ENCODE data around the gene LEMD2. TPM values are rescaled to one million over a fixed set of nuclear protein-coding genes. Genes with fewer than 3 reads are reported as not detected.

The LEMD2 gene
- total RNA-seq: 10 to 100 TPM; 62.0 to 75.8 TPM
- 72.5 TPM for polyA plus RNA-seq (2013, experiment 1 of 2)
- polyA plus RNA-seq (2013, experiment 2 of 2): 67.0 TPM
- long read RNA-seq, experiment 1, transcript LEMD2-201 (9 exons, 2,958 nt): major isoform, 5 of 23 reads
- long read RNA-seq, experiment 1, partial matches to known transcripts: 4 of 23 reads
- long read RNA-seq, experiment 1, other reads (novel, unspliced or antisense): 11 of 23 reads
- long read RNA-seq, experiment 2, transcript LEMD2-201 (9 exons, 2,958 nt): major isoform, 211 of 270 reads
- long read RNA-seq, experiment 2, transcript LEMD2-207 (8 exons, 1,306 nt): minor isoform, 18 of 270 reads
- long read RNA-seq, experiment 2, partial matches to known transcripts: 11 of 270 reads
- long read RNA-seq, experiment 2, other reads (novel, unspliced or antisense): 30 of 270 reads
- long read RNA-seq, experiment 3, partial matches to known transcripts: 2 of 6 reads
- long read RNA-seq, experiment 3, other reads (novel, unspliced or antisense): 2 of 6 reads
- long read RNA-seq, experiment 4, partial matches to known transcripts: 0 of 1 reads
- long read RNA-seq, experiment 4, other reads (novel, unspliced or antisense): 1 of 1 reads

DNA sequence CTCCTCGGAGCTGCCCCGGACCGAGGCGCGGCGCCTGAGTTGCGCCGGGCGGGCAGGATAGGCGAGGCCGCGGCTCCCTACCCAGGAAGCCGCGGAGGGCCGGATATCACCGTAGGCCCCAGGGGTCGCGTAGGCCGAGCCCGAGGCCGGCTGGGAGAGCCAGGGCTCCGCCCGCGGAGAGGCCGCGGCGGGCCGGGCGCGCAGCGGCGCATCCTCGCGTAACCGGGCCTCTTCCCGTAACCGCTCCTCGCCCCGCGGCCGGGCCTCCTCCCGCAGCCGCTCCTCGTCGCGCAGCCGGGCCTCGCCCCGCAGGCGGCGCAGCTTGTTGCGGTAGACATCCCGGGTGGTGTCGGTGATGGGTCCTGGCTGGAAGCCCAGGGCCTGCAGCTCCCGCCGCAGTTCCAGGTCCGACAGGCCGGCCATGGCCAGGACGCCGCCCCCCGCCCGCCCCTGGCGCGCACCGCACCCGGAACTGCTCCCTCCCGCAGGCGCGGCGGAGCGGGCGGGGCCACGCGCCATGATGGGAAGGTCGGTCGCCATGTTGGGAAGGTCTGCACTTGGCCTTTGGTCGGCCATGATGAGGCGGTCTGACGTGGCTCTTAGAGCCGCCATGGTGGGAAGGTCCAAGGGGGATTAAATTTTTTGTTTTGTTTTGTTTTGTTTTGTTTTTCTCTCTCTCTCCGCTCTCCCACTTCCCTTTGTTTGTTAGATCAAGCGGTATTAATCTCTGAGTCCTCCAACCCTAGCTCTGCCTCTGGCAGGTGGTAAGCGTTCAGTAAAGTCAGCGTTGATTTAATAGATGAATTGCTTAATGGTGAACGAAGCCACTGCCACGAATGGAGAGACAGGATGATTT, at the start of gene LEMD2:
Gene LEMD2 (minus strand): TSS at position 437 of the 856 bp plus-strand sequence. CDS start 14 bp downstream, at position 423.
- TF ChIP-seq, protein P1, sequence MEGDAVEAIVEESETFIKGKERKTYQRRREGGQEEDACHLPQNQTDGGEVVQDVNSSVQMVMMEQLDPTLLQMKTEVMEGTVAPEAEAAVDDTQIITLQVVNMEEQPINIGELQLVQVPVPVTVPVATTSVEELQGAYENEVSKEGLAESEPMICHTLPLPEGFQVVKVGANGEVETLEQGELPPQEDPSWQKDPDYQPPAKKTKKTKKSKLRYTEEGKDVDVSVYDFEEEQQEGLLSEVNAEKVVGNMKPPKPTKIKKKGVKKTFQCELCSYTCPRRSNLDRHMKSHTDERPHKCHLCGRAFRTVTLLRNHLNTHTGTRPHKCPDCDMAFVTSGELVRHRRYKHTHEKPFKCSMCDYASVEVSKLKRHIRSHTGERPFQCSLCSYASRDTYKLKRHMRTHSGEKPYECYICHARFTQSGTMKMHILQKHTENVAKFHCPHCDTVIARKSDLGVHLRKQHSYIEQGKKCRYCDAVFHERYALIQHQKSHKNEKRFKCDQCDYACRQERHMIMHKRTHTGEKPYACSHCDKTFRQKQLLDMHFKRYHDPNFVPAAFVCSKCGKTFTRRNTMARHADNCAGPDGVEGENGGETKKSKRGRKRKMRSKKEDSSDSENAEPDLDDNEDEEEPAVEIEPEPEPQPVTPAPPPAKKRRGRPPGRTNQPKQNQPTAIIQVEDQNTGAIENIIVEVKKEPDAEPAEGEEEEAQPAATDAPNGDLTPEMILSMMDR (conservative IDR thresholded peaks at IDR 0.05): peak; percentile 7
- H3K9me3 ChIP-seq (ENCODE audit: control insufficient read depth, low read length): no peaks in the 10 kb centered on the region
- peak within 1 kb of the TSS; percentile 72 for H3K9ac ChIP-seq (ENCODE audit: extremely low read depth, low read length, poor library complexity, severe bottlenecking)
- WGBS, 2 experiments (ENCODE audit: insufficient coverage in 1 of 2, insufficient read length in 1 of 2): 4 to 11% methylated on average over 30 to 86 of the region's 86 CpGs
- DNase-seq: peak; percentile 98
- peak within 1 kb of the TSS; percentile 77 for H3K4me3 Mint-ChIP-seq
- peak within 1 kb of the TSS; percentile 86 for H3K4me3 ChIP-seq (ENCODE audit: low read length)
- peak within 1 kb of the TSS; percentile 58 for H3K27ac ChIP-seq (ENCODE audit: low read depth, low read length)
- H3K36me3 ChIP-seq (ENCODE audit: control insufficient read depth, insufficient read depth, low read length): peaks cover 20% of the 10 kb centered on the region
- peak within 1 kb of the TSS; percentile 96 for H3K27ac Mint-ChIP-seq
- peaks cover 19% of the 10 kb centered on the region for H3K4me1 ChIP-seq (ENCODE audit: control insufficient read depth, insufficient read depth, low read length)
- H3K27me3 Mint-ChIP-seq (ENCODE audit: insufficient read depth): peaks cover 7% of the 10 kb centered on the region
- H3K9me3 Mint-ChIP-seq: no peaks in the 10 kb centered on the region
- no peaks in the 10 kb centered on the region for H3K27me3 ChIP-seq (ENCODE audit: control insufficient read depth, insufficient read depth, low read length, poor library complexity, severe bottlenecking)
- peaks cover 57% of the 10 kb centered on the region for H3K4me1 Mint-ChIP-seq
- H3K36me3 Mint-ChIP-seq (ENCODE audit: low read depth): peaks cover 17% of the 10 kb centered on the region

DNA sequence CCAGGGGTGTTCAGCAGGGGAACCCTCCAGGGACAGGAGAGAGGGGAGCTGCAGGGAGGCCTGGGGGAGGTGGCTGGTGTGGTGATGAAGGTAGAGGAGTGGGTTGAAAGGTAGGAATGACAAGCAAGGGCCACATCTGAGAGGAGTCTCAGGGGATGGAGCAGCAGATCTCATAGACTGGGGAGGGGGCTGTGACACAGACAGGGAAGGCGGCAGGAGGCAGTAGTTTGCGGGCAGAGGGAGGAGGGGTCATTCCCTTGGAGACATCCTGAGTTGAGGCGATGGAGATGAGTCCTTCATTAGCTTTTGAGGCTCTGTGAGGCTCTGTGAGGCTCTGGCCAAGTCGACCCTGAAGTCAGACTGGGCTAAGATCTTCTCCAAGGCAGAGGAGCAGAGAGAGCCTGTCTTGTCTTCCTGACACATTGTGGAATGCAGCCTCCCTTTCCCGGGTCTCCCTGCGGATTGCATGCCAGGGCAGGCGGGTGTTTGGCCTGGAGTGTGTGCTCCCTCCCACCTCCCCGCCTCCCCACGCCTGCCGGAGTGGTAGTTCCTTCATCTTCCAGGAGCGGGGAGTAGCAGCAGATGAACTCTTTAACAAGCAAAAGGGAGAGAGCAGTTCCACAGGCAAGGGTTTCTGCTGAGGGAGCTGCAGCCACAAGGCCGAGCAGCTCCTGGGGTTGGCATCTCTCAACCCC, 49.2 kb upstream of the LEMD2 start:
- Histone ChIP-seq H3K9me3 (ENCODE audit: control insufficient read depth, low read length) (peaks cover 13% of the 10 kb centered on the region), H3K4me1 (ENCODE audit: control insufficient read depth, insufficient read depth, low read length) (peaks cover 2% of the 10 kb centered on the region), H3K27me3 (ENCODE audit: control insufficient read depth, insufficient read depth, low read length, poor library complexity, severe bottlenecking) (no peaks in the 10 kb centered on the region), H3K27ac (ENCODE audit: low read depth, low read length) (no peak overlapping the region), H3K36me3 (ENCODE audit: control insufficient read depth, insufficient read depth, low read length) (no peaks in the 10 kb centered on the region), H3K4me3 (ENCODE audit: low read length) (no peak overlapping the region), H3K9ac (ENCODE audit: extremely low read depth, low read length, poor library complexity, severe bottlenecking) (no peak overlapping the region)
- Mint-ChIP-seq H3K9me3 (peaks cover 26% of the 10 kb centered on the region), H3K27me3 (ENCODE audit: insufficient read depth) (peaks cover 7% of the 10 kb centered on the region), H3K4me1 (peaks cover 21% of the 10 kb centered on the region), H3K27ac (no peak overlapping the region), H3K36me3 (ENCODE audit: low read depth) (no peaks in the 10 kb centered on the region), H3K4me3 (no peak overlapping the region)
- TF ChIP-seq, protein P1 (conservative IDR thresholded peaks at IDR 0.05): no peak
- DNase-seq: peak; percentile 81
- 29 to 47% methylated on average over 6 to 12 of the region's 12 CpGs for WGBS, 2 experiments (ENCODE audit: insufficient coverage in 1 of 2, insufficient read length in 1 of 2)
